HepG2 (cell line): ENCODE measurements around the gene ARHGAP35. TPM values are rescaled to one million over a fixed set of nuclear protein-coding genes. Genes with fewer than 3 reads are reported as not detected.

Experiments used
- ATAC-seq: fragments of 200-7000 bp; cut with Tn5 transposase; 3 replicates; pipeline ENCODE4 v1.9.1; 2020; ENCODE audit warnings: mild to moderate bottlenecking, moderate library complexity
- BruUV-seq: library from RNA; stranded (reverse); fragments of 400-500 nt; replicated peaks from 2 replicates; lab custom pipeline; 2021; lab: Mats Ljungman, UMichigan
- CTCF ChIA-PET: fragments of 300-600 bp; formaldehyde crosslinking; extraction: SDS; loops from one replicate; lab custom pipeline; 2021; ENCODE audit warnings: low total read pairs, inconsistent platforms, low intra/inter-chr PET ratio; lab: Yijun Ruan, JAX
- POLR2A ChIA-PET: fragments of 350-600 bp; sonication (Branson Sonifier 250); formaldehyde crosslinking; loops from one replicate; lab custom pipeline; 2020; ENCODE audit warnings: antibody characterized with exemption, inconsistent platforms; lab: Yijun Ruan, JAX
- DNase-seq: peaks from one replicate; pipeline ENCODE4 v3.0.0-alpha.2; 2015; ENCODE audit warnings: low spot score
- FAIRE-seq: peaks from 3 replicates; lab custom pipeline; 2011; peaks lifted over from hg19 to GRCh38; lab: Jason Lieb, UNC
- H2AFZ ChIP-seq: one replicate; pipeline ENCODE4 v1.6.1; 2011; ENCODE audit warnings: low read length, inconsistent platforms
- H3K27ac ChIP-seq: fragments of 300-600 bp; 3 replicates; pipeline ENCODE4 v1.8.0; 2011; ENCODE audit warnings: mixed run types, mild to moderate bottlenecking, mixed read lengths, low read length, inconsistent platforms; ENCODE audit not compliant: insufficient read depth; ENCODE audit errors: extremely low read length
- H3K27me3 ChIP-seq, 2 experiments: fragments of 200-600 bp in 1 of 2; 2 replicates in 1 of 2; 3 replicates in 1 of 2; pipeline versions ENCODE4 v1.6.0 to v1.8.0; 2011; ENCODE audit warnings: low read length in 2 of 2, mild to moderate bottlenecking in 2 of 2, moderate library complexity in 2 of 2, inconsistent platforms in 1 of 2; ENCODE audit not compliant: insufficient read depth in 2 of 2, control insufficient read depth in 1 of 2
- H3K36me3 ChIP-seq, 2 experiments: fragments of 200-600 bp in 1 of 2; replicated peaks in 1 of 2; 2 replicates in 1 of 2; 3 replicates in 1 of 2; pipeline versions ENCODE4 v1.5.1 to v1.8.0; 2011; ENCODE audit warnings: low read length in 2 of 2, inconsistent platforms in 1 of 2; ENCODE audit not compliant: insufficient read depth in 2 of 2, control insufficient read depth in 1 of 2
- H3K4me1 ChIP-seq: 2 replicates; pipeline ENCODE4 v1.5.1; 2012; ENCODE audit warnings: low read length, inconsistent platforms; ENCODE audit not compliant: insufficient read depth
- H3K4me2 ChIP-seq: 2 replicates; pipeline ENCODE4 v1.6.0; 2011; ENCODE audit warnings: low read depth, low read length, inconsistent platforms
- H3K4me3 ChIP-seq, 3 experiments: fragments of 200-600 bp in 1 of 3; sonication (generic), shearing (Covaris generic) in 1 of 3; replicated peaks in 1 of 3; 2 replicates each; pipeline ENCODE4 v1.5.1; 2011 to 2016; ENCODE audit warnings: low read length in 3 of 3, inconsistent platforms in 2 of 3, low read depth in 2 of 3, mild to moderate bottlenecking in 2 of 3, control low read depth in 1 of 3, mixed read lengths in 1 of 3; ENCODE audit not compliant: insufficient read depth in 1 of 3
- H3K79me2 ChIP-seq: one replicate; pipeline ENCODE4 v1.6.1; 2011; ENCODE audit warnings: low read length, inconsistent platforms; ENCODE audit not compliant: insufficient read depth
- H3K9ac ChIP-seq: 2 replicates; pipeline ENCODE4 v1.6.0; 2011; ENCODE audit warnings: mild to moderate bottlenecking, low read depth, low read length, inconsistent platforms; ENCODE audit not compliant: insufficient read depth
- H3K9me3 ChIP-seq: 2 replicates; pipeline ENCODE4 v1.5.1; 2012; ENCODE audit warnings: mild to moderate bottlenecking, low read length
- H4K20me1 ChIP-seq: 2 replicates; pipeline ENCODE4 v1.6.0; 2011; ENCODE audit warnings: inconsistent platforms, mild to moderate bottlenecking, low read length, moderate library complexity; ENCODE audit not compliant: insufficient read depth
- AKNA ChIP-seq: sonication (generic); formaldehyde crosslinking; IDR thresholded peaks from 2 replicates; pipeline ENCODE4 v1.4.0; 2020; ENCODE audit warnings: missing genetic modification reagents, borderline replicate concordance
- EP300 ChIP-seq, 3 experiments: sonication (generic) in 1 of 3; formaldehyde crosslinking in 1 of 3; IDR thresholded peaks; 2 replicates each; pipeline versions ENCODE4 v1.5.1 to v1.6.1; 2011 to 2020; ENCODE audit warnings: low read depth in 2 of 3, low read length in 2 of 3, borderline replicate concordance in 1 of 3, improper control_type of control experiment in 1 of 3, mild to moderate bottlenecking in 1 of 3, missing genetic modification reagents in 1 of 3, moderate library complexity in 1 of 3
- HNRNPK ChIP-seq: fragments of 200-400 bp; formaldehyde crosslinking; IDR thresholded peaks from 2 replicates; pipeline ENCODE4 v1.6.1; 2018; ENCODE audit warnings: low read length, low read depth, moderate library complexity, mild to moderate bottlenecking; ENCODE audit not compliant: poor library complexity, severe bottlenecking
- SNAPC4 ChIP-seq: sonication (generic); formaldehyde crosslinking; IDR thresholded peaks from 2 replicates; pipeline ENCODE4 v1.4.0; 2020; ENCODE audit warnings: mild to moderate bottlenecking, missing genetic modification reagents
- ZNF235 ChIP-seq: sonication (generic); formaldehyde crosslinking; IDR thresholded peaks from 2 replicates; pipeline ENCODE4 v1.8.1; 2023; ENCODE audit warnings: mild to moderate bottlenecking, missing genetic modification reagents, borderline replicate concordance
- ZNF326 ChIP-seq: sonication (generic); formaldehyde crosslinking; IDR thresholded peaks from 2 replicates; pipeline ENCODE4 v1.4.0; 2020; ENCODE audit warnings: missing genetic modification reagents, borderline replicate concordance
- ZNF615 ChIP-seq: sonication (generic); formaldehyde crosslinking; IDR thresholded peaks from 2 replicates; pipeline ENCODE4 v1.5.0; 2020; ENCODE audit warnings: mild to moderate bottlenecking, missing genetic modification reagents, borderline replicate concordance
- ZNF768 ChIP-seq: sonication (generic); formaldehyde crosslinking; IDR thresholded peaks from 2 replicates; pipeline ENCODE4 v1.4.0; 2020; ENCODE audit warnings: missing genetic modification reagents
- WGBS: methylation state at CpG from one replicate; pipeline ENCODE4 v1.1.6; 2017; ENCODE audit warnings: low lambda C conversion rate; 5-methylcytosine and 5-hydroxymethylcytosine counted together
- in situ Hi-C: cut with HindIII; loops from 2 replicates; pipeline ENCODE4 v1.10.0; 2017; ENCODE audit warnings: low pct_unique_long_range_greater_than_20kb; ENCODE audit not compliant: extremely low pct_ligation_motif_present
- intact Hi-C: fragments of 100-400 bp; cut with micrococcal nuclease; formaldehyde crosslinking; loops from one replicate; pipeline ENCODE4 v1.10.0; 2022; ENCODE audit not compliant: unreplicated experiment
- polyA plus RNA-seq, 8 experiments: library from polyadenylated mRNA; depleted of rRNA in 3 of 8; stranded (reverse) in 7 of 8; unstranded in 1 of 8; fragments of >200 nt; fragmentation: Illumina TruSeq in 4 of 8; extraction: Trizol in 4 of 8; gene quantifications; 2 replicates each; pipeline versions ENCODE4 v1.2.1 to v1.2.3, GENCODE V29; 2011 to 2016; ENCODE audit warnings: low read depth in 4 of 8, missing spikeins in 1 of 8, mixed read lengths in 1 of 8; ENCODE audit not compliant: insufficient read depth in 1 of 8
- total RNA-seq, 5 experiments: library from RNA; depleted of rRNA; stranded (reverse); fragments of >200 nt; fragmentation: Illumina TruSeq; extraction: Trizol; gene quantifications; 2 replicates each; pipeline ENCODE4 v1.2.3, GENCODE V29; 2016; ENCODE audit warnings: low read depth in 1 of 5

ARHGAP35 gene
- total and polyA plus RNA-seq, 2 of the 13 experiments (the other 11 are each of a cell fraction or from before 2014, with no cell fraction given), result 30.1 to 30.2 TPM

- in situ Hi-C loops, result no loop called here
- intact Hi-C loops, result no loop called here
- Histone ChIP-seq H3K27me3 (no peaks in the 10 kb centered on the region), H3K27ac (no peak overlapping the region), H2AFZ (no peak overlapping the region), H4K20me1 (no peaks in the 10 kb centered on the region; the same call in 1 of the 2 replicates), H3K79me2 (peaks cover 88% of the 10 kb centered on the region), H3K9me3 (no peaks in the 10 kb centered on the region), H3K36me3 (peaks cover 0 to 3% of the 10 kb centered on the region in 2 experiments; a peak in 1 of 5 replicates), H3K4me1 (peaks cover 62% of the 10 kb centered on the region), H3K4me2 (no peak overlapping the region), H3K4me3 (no peak overlapping the region), H3K9ac (no peak overlapping the region)
- ATAC-seq, result no peak
- ChIA-PET CTCF (no interaction called here), POLR2A (interaction anchor here (1.6 kb wide), 1 partner anchor 19 kb away, joined by 6 read pairs; no protein-coding TSS in a partner anchor)
- 76% methylated on average over 2 of the region's 2 CpGs for WGBS
- FAIRE-seq, result no peak
- no TSS peak for BruUV-seq
- no peak for DNase-seq
- TF ChIP-seq ZNF235 (CRISPR knock-in tag) (no peak), HNRNPK (no peak), ZNF615 (CRISPR knock-in tag) (no peak), SNAPC4 (CRISPR knock-in tag) (no peak), ZNF768 (CRISPR knock-in tag) (no peak), ZNF326 (CRISPR knock-in tag) (no peak), AKNA (CRISPR knock-in tag) (no peak), EP300 (IDR thresholded peaks at IDR 0.05; ENCODE audit: low read depth in 2 of 2, low read length in 2 of 2) (no peak), EP300 (CRISPR knock-in tag; IDR thresholded peaks at IDR 0.05; ENCODE audit: borderline replicate concordance) (no peak)
These were observed 24.6 kb downstream of the ARHGAP35 start for GRCh38 chr19:46885411-46885810.
